Muscle layer of duodenum (tissue), 2 donors: ENCODE results near the gene GRB7.

Experiments
- H3K27ac ChIP-seq: one replicate; pipeline ENCODE4 v1.7.0; 2013; ENCODE audit warnings: mild to moderate bottlenecking, low read length
- H3K27me3 ChIP-seq: one replicate; pipeline ENCODE4 v1.7.0; 2013; ENCODE audit warnings: low read depth, mild to moderate bottlenecking, control low read depth, low read length
- H3K36me3 ChIP-seq, 2 donors: one replicate each; pipeline ENCODE4 v1.7.0; 2013; ENCODE audit warnings: low read length in 2 of 2, control low read depth in 1 of 2, mild to moderate bottlenecking in 1 of 2; ENCODE audit not compliant: insufficient read depth in 2 of 2, control insufficient read depth in 1 of 2
- H3K4me1 ChIP-seq, 2 donors: one replicate each; pipeline ENCODE4 v1.7.0; 2013; ENCODE audit warnings: low read length in 2 of 2, mild to moderate bottlenecking in 2 of 2, control low read depth in 1 of 2, moderate library complexity in 1 of 2; ENCODE audit not compliant: insufficient read depth in 2 of 2, control insufficient read depth in 1 of 2
- H3K4me3 ChIP-seq, 2 donors: one replicate each; pipeline ENCODE4 v1.7.0; 2013; ENCODE audit warnings: low read length in 2 of 2, low read depth in 1 of 2, mild to moderate bottlenecking in 1 of 2
- H3K9me3 ChIP-seq, 2 donors: one replicate each; pipeline ENCODE4 v1.7.0; 2013; ENCODE audit warnings: low read length in 2 of 2, control low read depth in 1 of 2, mild to moderate bottlenecking in 1 of 2; ENCODE audit not compliant: control insufficient read depth in 1 of 2
- donor health status: healthy.

The GRB7 gene

DNA sequence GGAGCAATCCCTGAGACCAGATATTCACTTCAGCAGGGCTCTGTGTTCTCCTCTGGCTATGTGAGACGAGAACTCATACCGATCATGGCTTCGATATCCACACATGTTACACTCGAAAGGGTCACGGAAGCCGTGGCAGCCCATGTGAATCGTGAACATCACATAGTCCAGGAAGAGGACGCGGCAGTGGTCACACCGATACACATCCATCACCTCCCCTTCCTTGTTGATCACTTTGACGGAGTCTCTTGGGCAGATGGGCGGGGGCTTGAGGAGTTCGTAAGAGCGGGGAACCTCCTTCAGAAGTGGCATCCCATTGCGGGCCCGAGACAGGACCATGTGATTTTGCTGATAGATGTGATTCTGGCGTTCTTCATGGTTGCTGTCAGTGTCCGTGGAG is 28.0 kb downstream of the GRB7 start:
- no peaks in the 10 kb centered on the region for H3K27me3 ChIP-seq
- H3K36me3 ChIP-seq = no peaks in the 10 kb centered on the region
- H3K27ac ChIP-seq = no peak overlapping the region
- H3K4me1 ChIP-seq = no peaks in the 10 kb centered on the region
- no peaks in the 10 kb centered on the region for H3K9me3 ChIP-seq
- no peak overlapping the region for H3K4me3 ChIP-seq

- H3K4me3 ChIP-seq = no peak overlapping the region
- no peaks in the 10 kb centered on the region for H3K27me3 ChIP-seq
- H3K9me3 ChIP-seq = no peaks in the 10 kb centered on the region
- H3K27ac ChIP-seq = no peak overlapping the region
- no peaks in the 10 kb centered on the region for H3K4me1 ChIP-seq
- no peaks in the 10 kb centered on the region for H3K36me3 ChIP-seq
These were observed 29.4 kb downstream of the GRB7 start for GRCh38 chr17:39767147-39767546.

GRCh38 chr17:39769974-39770587 is 32.3 kb downstream of the GRB7 start:
- Histone ChIP-seq H3K4me1 (no peaks in the 10 kb centered on the region), H3K36me3 (no peaks in the 10 kb centered on the region), H3K9me3 (no peaks in the 10 kb centered on the region), H3K27me3 (no peaks in the 10 kb centered on the region), H3K27ac (no peak overlapping the region), H3K4me3 (no peak overlapping the region)

GRCh38 chr17:39772415-39772814 is 34.7 kb downstream of the GRB7 start:
- Histone ChIP-seq H3K9me3 (no peaks in the 10 kb centered on the region), H3K27ac (no peak overlapping the region), H3K4me1 (no peaks in the 10 kb centered on the region), H3K4me3 (no peak overlapping the region), H3K36me3 (no peaks in the 10 kb centered on the region), H3K27me3 (no peaks in the 10 kb centered on the region)

DNA sequence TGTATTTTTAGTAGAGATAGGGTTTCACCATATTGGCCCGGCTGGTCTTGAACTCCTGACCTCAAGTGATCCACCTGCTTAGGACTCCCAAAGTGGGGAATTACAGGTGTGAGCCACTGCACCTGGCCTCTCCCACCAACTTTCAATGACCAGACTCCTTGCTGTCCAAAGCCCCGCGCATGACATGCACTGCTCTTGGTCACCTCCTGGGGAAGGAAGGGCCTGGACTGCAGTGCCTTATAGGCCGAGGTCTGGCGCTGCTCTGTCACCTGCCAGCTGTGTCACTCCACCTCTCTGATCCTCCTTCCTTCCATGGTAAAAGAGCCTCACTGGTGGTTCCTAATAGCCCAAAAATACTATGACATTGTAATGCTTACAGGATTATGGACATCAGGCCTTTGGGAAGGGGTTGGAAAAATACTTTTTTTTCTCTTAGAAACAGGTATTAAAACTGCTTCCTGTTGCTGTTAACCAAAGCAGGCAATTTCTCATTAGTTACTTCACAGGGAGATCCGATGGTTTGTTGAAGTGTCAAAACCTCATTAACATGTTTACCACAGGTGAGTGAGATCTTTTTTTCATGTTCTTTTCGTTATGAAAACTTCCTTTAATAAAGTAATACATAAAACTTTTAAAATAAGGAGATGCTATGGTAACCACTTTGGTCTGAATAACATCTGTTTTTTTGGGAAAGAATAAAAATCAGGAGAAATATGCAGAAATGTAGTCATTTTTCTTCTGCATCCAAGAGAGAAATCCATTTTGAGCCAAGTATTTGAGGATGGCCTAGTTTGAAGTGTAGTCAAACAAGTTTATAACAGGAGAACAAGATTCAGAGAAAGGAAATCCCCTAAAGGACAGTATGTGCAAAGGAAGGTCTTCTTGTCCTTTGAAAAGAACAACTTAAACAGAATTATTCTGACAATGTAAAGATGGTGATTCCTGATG is 35.5 kb downstream of the GRB7 start:
- Histone ChIP-seq H3K9me3 (no peaks in the 10 kb centered on the region), H3K27me3 (no peaks in the 10 kb centered on the region), H3K4me3 (no peak overlapping the region), H3K4me1 (no peaks in the 10 kb centered on the region), H3K36me3 (no peaks in the 10 kb centered on the region), H3K27ac (no peak overlapping the region)

DNA sequence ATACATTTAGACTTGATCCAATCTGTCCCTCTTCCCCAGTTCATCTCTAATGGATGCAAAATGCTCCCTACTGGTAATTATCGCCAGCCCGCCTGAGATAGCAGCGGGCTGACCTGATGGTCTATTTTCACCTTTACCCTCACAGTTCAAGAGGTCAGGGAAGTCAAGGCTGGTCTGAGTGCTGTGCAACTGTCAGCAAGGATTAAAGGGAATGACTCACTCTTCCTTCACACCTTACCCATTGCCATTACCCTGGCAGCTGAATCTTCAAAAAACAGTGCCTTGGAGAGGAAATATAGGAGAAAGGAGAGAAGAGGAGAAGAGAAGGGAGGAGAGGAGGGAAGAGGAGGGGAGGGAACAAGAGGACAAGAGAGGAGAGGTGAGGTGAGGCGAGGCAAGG is 36.3 kb downstream of the GRB7 start:
- no peaks in the 10 kb centered on the region for H3K27me3 ChIP-seq
- no peaks in the 10 kb centered on the region for H3K36me3 ChIP-seq
- no peaks in the 10 kb centered on the region for H3K9me3 ChIP-seq
- no peak overlapping the region for H3K27ac ChIP-seq
- no peak overlapping the region for H3K4me3 ChIP-seq
- no peaks in the 10 kb centered on the region for H3K4me1 ChIP-seq

- Histone ChIP-seq H3K27ac (no peak overlapping the region), H3K4me1 (no peaks in the 10 kb centered on the region), H3K36me3 (no peaks in the 10 kb centered on the region), H3K4me3 (no peak overlapping the region), H3K9me3 (no peaks in the 10 kb centered on the region), H3K27me3 (no peaks in the 10 kb centered on the region)
These were observed 37.3 kb downstream of the GRB7 start for GRCh38 chr17:39775031-39775430.

DNA sequence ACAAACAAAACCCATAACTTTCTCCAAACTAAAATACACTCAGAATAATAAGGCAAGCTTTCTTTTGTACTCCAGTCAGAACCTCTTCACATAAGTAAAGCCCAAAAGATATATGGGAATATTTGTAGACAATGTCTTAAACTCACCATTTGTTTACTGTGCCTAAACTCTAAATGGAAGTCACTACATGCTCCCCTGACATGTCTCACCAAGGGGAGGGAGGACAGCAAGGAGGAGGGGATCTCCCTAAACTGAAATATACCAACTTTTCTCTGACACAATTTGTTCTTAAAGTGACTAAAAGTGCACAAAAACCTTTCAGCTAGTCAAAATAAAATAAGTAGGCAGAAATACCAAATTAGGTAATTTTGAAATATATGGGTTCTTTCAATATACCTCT is 38.5 kb downstream of the GRB7 start:
- Histone ChIP-seq H3K36me3 (no peaks in the 10 kb centered on the region), H3K27me3 (no peaks in the 10 kb centered on the region), H3K4me1 (no peaks in the 10 kb centered on the region), H3K9me3 (no peaks in the 10 kb centered on the region), H3K4me3 (no peak overlapping the region), H3K27ac (peak overlapping the region; percentile 12)

GRCh38 chr17:39777534-39778365 is 40.0 kb downstream of the GRB7 start:
- no peaks in the 10 kb centered on the region for H3K9me3 ChIP-seq
- no peaks in the 10 kb centered on the region for H3K4me1 ChIP-seq
- H3K27ac ChIP-seq = peak overlapping the region; percentile 47
- H3K36me3 ChIP-seq = no peaks in the 10 kb centered on the region
- H3K27me3 ChIP-seq = no peaks in the 10 kb centered on the region
- peak overlapping the region in 1 of 2 donors; percentile 32 for H3K4me3 ChIP-seq

- no peak overlapping the region for H3K27ac ChIP-seq
- H3K27me3 ChIP-seq = no peaks in the 10 kb centered on the region
- H3K9me3 ChIP-seq = no peaks in the 10 kb centered on the region
- H3K36me3 ChIP-seq = no peaks in the 10 kb centered on the region
- no peaks in the 10 kb centered on the region for H3K4me1 ChIP-seq
- no peak overlapping the region for H3K4me3 ChIP-seq
These were observed 43.5 kb downstream of the GRB7 start for GRCh38 chr17:39781031-39781860.
